Dedifferentiated amniotic fluid mesenchymal stem cell (primary cell): ENCODE results near the gene PPM1G.
"Not testable (repeated sequence)": the region's sequence is repeated elsewhere in the genome, so short reads cannot be mapped to it uniquely, and the experiment has no call there.

Experiments used
- DNase-seq: peaks from one replicate; pipeline ENCODE4 v3.0.0-alpha.2; 2016; ENCODE audit errors: extremely low spot score

PPM1G gene, protein sequence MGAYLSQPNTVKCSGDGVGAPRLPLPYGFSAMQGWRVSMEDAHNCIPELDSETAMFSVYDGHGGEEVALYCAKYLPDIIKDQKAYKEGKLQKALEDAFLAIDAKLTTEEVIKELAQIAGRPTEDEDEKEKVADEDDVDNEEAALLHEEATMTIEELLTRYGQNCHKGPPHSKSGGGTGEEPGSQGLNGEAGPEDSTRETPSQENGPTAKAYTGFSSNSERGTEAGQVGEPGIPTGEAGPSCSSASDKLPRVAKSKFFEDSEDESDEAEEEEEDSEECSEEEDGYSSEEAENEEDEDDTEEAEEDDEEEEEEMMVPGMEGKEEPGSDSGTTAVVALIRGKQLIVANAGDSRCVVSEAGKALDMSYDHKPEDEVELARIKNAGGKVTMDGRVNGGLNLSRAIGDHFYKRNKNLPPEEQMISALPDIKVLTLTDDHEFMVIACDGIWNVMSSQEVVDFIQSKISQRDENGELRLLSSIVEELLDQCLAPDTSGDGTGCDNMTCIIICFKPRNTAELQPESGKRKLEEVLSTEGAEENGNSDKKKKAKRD

DNA sequence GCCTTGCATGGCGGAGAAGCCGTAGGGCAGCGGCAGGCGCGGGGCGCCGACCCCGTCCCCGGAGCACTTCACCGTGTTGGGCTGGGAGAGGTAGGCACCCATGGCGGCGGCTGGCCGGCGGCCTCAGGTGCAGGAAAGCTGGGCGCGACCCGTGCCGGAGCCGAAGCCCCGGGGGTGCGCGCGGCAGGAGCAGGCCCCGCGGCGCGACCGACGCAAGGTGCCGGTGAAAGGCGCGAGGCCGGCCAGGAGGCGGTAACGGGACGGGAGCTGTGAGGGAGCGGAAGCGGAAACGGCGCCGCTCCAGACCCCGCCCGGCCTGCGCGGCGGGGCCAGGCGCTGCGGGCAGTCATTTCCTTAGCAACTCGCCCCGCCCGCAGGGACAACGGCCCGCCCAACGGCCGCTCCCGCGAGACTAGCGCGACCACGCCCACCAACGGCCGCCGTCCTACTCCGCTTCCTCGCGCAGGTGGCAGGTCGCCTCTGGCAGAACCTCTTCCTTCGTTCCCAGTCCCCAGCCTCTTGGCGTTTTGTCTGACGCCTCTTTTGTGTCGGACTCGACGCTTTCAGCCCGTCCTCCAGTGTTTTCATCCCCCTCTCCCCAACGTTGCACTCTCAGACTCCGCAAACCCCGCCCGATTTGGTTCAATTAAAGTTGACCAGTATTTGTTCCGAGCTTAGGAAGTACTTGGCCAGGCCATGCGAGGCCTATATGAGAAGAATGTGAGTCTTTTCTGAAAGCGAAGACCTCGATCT, at the start of gene PPM1G:
Gene PPM1G, minus strand, starts transcription at position 271 of the 753 bp plus-strand sequence. Its CDS starts 169 bp downstream, at position 102.
- DNase-seq: peak; percentile 85

GRCh38 chr2:27453968-27454367, 44.6 kb upstream of the PPM1G start:
- DNase-seq: no peak

- DNase-seq: no peak
Observed at GRCh38 chr2:27451095-27451494, 41.7 kb upstream of the PPM1G start.

- no peak for DNase-seq
Observed at GRCh38 chr2:27448381-27448780, 39.0 kb upstream of the PPM1G start.

DNA sequence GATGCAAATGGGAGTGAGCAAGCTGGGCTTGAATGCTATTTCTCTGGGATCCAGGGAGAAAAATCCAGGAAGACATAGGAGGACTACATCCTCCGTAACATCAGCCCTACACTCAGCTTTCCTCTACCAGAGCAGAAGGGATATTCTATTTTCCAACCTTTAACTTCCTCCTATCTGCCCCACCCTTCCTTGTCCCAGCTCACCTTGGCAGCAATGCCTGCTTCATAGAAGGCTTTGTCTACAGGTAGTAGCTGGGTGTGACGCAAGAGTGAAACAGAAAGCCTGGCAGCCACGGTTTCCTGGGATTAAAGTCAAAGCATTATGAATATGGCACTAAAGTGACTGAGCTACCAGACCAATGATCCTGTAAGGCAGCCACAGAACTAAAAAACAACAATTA, 36.7 kb upstream of the PPM1G start:
- DNase-seq: no peak

DNA sequence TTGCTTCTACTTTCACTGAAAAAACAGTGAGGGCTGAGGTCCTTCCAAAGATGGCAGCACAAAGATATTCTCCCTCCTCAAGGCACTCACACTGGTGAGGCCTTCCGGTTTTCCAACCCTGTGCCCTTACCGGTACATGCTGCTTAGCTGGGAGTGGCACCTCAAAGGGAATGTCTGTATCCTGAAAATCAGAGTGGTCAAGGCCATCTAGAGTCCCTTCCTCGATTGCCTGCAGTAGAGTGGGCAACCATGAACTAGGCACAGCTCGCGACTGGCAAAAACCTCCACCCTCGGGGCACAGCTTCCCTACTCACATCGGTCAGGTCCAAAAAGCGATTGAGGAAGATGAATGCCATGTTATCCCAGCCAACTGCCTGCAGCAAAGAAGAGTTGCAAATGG, 36.2 kb upstream of the PPM1G start:
- no peak for DNase-seq

DNA sequence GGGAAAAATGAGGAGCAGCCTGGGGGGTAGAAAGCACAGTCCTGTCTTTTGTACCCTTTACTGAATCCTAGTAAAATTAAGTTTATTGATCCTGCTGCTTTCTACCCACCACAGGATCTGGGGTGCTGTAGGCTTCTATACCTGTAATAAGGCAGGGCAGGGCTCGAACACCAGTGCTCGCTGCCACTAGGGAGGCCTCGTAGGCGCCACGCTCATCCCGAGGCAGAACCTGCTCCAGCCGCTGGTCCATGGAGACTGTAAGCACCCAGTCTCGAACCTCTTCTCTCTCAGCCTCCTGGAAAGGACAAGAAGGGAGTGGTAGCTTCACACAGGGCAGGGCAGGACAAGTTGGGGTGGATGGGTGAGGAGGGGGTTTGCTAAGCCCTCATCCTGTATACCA, 35.8 kb upstream of the PPM1G start:
- DNase-seq: no peak

- no peak for DNase-seq
Observed at GRCh38 chr2:27442920-27443282, 33.5 kb upstream of the PPM1G start.

DNA sequence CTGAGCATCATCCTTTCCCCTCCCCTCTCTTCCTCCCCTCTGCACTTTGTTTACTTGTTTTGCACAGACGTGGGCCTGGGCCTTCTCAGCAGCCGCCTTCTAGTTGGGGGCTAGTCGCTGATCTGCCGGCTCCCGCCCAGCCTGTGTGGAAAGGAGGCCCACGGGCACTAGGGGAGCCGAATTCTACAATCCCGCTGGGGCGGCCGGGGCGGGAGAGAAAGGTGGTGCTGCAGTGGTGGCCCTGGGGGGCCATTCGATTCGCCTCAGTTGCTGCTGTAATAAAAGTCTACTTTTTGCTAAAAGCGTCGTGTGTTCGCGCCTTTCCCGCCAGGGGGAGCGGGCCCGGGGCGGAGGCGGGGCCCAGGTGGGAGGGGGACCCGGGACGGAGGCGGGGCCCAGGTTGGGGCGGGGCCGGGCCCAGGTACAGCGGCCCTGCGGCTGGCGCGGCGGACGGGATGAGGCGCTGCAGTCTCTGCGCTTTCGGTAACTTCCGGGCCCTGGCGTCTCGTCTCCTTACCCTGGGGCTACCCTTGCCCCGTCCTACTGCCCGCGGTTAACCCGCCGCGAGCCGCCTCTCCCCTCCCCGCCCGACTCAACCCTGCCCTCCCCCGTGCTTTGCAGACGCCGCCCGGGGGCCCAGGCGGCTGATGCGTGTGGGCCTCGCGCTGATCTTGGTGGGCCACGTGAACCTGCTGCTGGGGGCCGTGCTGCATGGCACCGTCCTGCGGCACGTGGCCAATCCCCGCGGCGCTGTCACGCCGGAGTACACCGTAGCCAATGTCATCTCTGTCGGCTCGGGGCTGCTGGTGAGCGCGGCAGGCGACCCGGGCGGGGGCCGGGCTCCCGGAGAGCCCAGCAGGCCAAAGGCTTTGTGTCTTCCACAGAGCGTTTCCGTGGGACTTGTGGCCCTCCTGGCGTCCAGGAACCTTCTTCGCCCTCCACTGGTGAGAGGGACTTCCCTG, 32.8 kb upstream of the PPM1G start, which contains the start of gene KRTCAP3:
Gene KRTCAP3, plus strand, starts transcription at position 424 of the 962 bp plus-strand sequence. Its CDS starts 32 bp downstream, at position 456.
- DNase-seq: no peak

GRCh38 chr2:27441226-27441926, 32.0 kb upstream of the PPM1G start:
- no peak for DNase-seq

GRCh38 chr2:27435628-27436027, 26.2 kb upstream of the PPM1G start:
- no peak for DNase-seq

GRCh38 chr2:27431395-27431794, 22.0 kb upstream of the PPM1G start:
- no peak for DNase-seq

DNA sequence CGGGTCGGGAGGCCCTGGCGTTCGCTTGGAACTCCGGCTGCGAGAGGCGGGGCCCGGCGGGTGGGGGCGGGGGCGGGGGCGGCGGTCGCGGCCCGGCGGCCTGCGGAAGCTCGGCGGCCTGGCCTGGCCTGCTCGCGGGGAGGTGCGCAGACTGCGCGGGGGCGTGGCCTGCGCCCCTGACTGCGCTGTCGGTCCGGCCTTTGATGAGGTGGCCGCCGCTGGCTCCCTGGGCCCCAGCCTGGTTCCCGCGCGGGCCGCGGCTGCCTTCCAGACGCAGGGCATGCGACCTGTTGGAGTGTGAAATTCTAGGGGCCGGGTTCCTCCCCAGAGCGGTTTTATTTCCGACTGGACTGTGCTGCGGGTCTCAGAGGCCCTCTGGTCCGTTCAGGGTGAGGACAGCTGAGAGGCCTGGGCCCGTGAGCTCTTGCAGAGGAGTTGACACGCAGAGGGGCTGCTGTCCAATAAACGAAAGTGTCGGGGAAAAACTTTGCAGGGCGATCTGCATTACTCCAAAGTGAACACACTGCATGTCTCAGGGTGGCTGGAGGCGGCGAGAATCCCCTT, 19.7 kb upstream of the PPM1G start:
- peak; percentile 56 for DNase-seq

GRCh38 chr2:27428213-27428977, 19.0 kb upstream of the PPM1G start, which contains the start of gene NRBP1:
NRBP1 (plus strand) TSS chr2:27428631; CDS start chr2:27433274, 4,643 bp downstream.
- peak; percentile 78 for DNase-seq

DNA sequence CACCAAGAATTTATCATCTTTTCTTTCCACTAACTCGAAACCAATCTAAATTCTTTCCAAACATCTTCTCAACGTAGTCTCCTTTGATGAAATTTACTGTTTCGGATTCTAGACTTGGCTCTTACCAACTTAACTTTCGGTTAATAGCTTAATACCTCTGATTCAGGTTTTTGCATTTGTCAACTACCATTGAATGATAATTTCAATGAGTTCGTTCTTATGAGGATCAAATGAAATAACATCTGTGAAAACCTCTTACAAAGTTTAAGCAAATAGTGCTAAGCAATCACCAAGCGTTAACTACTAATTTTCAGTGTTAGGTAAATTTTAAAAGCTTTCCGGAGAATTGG, 18.4 kb upstream of the PPM1G start:
- DNase-seq: no peak

DNA sequence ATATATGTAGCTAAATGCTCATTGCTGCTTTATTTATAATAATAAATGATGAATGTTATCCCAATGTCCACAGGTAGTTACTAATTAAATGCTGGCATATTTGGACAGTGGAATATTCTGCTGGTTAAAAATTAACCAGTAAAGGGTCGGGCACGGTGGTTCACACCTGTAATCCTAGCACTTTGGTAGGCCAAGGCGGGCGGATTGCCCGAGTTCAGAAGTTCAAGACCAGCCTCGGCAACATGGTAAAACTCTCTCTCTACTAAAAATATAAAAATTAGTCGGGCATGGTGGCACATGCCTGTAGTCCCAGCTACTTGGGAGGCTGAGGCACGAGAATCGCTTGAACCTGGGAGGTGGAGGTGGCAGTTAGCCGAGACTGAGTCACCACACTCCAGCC, 15.6 kb upstream of the PPM1G start:
- not testable (repeated sequence) for DNase-seq

DNA sequence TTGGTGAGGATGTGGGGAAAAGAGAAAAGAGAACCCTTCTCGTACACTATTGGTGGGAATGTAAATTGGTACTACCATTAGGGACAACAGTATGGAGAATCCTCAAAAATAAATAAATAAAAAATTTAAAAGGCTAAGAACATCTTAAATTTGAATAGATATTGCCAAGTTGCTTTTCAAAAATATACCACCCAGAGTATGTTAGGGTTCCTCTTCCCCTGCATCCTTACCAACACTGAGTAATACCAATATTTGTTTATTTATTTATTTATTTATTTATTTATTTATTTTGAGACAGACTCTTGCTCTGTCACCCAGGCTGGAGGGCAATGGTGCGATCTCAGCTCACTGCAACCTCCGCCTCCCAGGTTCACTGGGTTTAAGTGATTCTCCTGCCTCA, 13.6 kb upstream of the PPM1G start:
- no peak for DNase-seq

DNA sequence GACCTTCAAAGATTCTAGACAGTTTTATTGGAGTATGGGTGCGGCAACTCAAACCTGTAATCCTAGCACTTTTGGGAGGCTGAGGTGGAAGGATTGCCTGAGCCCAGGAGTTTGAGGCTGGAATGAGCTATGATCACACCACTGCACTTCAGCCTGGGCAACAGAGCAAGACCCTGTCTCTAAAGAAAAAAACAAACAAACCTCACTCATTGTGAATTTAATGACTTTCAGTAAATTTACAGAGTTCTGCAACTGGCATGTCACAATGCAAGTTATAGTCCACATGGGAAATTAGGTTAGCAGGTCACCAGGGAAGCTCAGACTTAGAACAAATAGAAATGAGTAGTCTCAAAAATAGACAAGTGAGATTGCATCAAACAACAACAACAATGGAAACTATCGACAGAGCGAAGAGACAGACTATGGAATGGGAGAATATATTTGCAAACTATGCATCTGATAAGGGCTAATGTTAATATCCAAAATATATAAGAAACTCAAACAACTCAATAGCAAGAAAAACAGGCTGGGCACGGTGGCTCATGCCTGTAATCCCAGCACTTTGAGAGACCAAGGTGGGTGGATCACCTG, 12.4 kb upstream of the PPM1G start:
- no peak for DNase-seq

GRCh38 chr2:27420996-27421395, 11.6 kb upstream of the PPM1G start:
- no peak for DNase-seq
